ENCODE measurements around the gene REEP5. TPM values are rescaled to one million over a fixed set of nuclear protein-coding genes. Genes with fewer than 3 reads are reported as not detected.
"Not testable (repeated sequence)": the region's sequence is repeated elsewhere in the genome, so short reads cannot be mapped to it uniquely, and the experiment has no call there.

Gene REEP5
- polyA plus RNA-seq, 12 donors: 57.5 to 83.9 (median 73.0) TPM; not detected in 1

DNA sequence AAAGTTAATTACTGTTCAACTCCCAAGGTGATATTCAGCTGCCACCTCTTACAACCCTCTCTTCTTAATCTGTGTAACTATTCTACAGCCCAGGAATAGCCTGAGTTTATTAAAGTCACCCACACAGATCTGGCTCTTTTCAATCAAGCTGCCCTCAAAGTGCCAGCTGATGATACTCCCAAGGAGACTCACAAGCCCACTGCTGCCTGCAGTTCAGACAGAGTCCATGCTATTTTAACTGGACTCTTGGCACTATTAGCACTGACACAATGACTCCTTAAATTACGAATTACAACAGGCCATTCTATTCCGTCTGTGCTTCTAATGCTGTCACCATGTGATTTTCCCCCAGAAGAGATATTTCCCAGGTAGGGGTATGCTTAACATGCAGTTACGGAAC lies 26.3 kb downstream of the REEP5 start:
- DNase-seq: no peak

DNA sequence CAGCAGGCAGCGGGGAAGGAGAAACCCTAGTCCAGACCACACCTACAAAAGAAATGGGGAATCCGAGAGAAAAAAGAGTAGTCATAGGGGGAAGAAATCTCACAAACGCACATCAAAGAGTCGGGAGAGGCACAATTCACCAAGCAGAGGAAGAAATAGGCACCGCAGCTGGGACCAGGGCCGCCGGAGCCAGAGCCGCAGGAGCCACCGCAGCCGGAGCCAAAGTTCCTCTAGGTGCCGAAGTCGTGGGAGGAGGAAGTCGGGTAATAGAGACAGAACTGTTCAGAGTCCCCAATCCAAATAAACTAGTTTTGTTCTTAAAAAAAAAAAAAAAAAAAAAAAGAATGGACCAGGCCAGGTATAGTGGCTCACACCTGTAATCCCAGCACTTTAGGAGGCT lies 29.3 kb downstream of the REEP5 start:
- no peak for DNase-seq

DNA sequence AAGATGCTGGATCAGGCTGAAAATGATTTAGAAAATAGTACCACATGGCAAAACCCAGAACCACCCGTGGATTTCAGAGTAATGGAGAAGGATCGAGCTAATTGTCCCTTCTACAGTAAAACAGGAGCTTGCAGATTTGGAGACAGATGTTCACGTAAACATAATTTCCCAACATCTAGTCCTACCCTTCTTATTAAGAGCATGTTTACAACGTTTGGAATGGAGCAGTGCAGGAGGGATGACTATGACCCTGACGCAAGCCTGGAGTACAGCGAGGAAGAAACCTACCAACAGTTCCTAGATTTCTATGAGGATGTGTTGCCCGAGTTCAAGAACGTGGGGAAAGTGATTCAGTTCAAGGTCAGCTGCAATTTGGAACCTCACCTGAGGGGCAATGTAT lies 30.0 kb downstream of the REEP5 start:
- not testable (repeated sequence) for DNase-seq

DNA sequence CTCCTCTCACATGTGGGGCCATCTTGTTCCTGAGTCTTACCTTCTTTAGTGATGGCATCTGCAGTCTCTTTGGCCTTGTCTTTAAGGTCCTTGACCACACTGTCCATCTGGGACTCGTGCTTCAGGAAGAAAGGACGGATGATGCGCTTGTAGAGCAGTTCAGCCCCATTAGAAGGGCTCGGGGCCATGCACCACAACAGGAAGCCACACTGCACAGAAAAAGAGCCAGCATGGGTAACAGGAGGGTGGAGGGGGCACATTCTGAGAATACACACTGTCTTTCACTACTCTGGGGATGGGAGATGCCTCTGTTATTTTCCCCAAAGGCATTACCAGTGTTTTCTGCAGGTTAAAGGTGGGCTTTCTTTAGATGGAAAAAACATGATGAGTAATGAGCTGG lies 35.1 kb downstream of the REEP5 start:
- DNase-seq: no peak

DNA sequence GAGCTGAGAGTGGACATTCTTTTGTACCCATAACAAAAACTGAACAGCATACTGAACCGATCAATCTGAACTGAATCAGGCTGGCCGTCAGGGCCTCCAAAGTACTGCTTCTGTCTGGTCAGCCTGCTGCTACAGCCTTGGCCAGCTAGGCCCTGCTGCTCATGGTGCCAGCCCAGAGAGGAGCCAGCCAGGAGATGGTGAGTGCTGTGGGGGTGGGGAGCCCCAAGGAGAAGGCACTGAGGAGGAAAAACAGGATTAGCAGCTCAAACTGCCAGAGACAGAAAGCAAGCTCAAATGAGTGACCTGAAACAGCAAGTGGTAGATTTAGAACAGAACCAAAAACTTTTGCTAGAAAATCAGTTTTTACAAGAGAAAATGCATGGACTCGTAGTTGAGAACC lies 37.0 kb downstream of the REEP5 start:
- DNase-seq: no peak

DNA sequence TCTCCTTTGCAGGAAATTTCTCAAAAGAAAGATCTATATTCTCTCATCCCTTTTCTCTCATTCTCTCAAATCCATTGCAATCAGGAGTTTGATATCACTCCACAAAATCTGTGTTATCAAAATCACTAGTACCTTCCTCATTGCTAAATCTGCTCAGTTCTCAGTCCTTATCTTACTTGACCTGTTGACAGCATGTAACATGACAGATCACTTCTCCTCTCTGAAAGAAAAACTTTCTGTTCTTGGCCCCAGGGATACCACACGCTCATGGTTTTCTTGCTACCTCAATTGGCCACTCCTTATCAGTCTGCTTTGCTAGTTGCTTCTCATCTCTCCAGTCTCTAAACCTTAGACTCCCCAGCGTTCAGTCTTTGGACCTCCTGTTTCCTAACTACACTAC lies 38.8 kb downstream of the REEP5 start:
- no peak for DNase-seq

DNA sequence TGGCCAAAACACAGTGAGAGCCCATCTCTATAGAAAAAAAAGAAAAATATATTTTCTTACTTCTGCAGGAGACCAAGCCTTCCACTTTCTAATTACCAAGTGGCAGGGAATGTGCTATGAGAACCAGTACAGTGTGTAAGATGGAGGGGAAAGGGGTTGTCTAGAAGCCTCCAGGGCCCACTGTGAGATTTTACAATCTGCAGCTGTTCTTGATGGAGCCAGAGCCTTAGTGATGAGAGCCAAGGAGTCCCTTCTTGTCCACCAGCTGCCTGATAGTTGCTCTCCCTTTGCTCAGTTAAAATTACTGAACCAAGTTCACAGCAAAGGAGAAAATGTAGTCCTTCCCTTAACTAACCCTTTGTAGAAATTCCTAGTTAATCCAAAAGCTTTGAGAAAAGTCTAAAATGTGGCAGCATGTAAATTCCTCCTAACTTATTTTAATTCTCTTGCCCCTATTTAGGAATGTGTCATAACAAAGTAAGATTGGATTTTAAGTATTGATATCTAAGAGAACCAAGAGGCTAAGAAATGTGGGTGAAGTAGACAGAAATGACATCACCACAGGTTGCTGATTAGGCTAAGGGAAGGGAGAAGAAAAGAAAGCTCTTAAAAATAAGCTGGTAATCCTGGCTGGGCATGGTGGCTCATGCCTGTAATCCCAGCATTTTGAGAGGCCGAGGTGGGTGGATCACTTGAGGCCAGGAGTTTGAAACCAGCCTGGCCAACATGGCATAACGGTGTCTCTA lies 41.6 kb downstream of the REEP5 start:
- DNase-seq: peak; percentile 32

DNA sequence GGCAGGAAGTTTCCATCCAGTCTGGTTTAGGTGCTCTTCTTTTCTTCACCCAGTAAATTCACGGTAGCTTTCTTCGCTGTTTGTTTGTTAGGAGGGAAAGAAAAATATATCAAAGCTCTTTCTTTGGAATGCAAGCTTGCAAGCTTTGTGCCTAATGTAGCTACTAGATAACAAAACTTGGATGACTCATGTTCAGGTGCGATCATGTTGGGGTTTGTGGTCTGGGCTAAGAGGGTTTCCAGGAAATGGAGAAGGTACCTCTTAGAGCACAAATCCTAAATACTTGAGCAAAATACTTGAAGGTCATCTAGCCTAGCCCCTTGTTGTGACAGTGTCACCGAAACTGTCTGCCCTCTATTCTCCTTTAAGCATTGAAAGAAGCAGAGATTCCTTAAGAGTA lies 43.3 kb downstream of the REEP5 start:
- no peak for DNase-seq

DNA sequence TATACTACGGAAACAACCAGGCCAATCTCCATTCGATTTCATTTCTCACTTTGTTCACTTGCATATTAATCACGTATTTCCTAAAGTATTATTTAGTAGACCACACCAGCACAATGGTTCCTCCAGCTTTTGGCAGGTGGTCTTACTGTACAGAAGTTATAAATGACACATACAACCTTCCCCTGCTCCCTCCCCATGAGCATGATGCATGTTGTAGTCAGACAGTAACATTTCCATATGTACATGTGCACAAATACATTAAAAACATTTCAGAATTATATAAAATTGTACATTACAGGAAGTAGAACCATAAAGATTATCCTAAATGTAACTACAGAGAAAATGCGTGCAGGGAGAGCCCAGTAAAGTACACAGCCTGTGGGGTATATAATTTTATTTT lies 43.9 kb downstream of the REEP5 start:
- no peak for DNase-seq

DNA sequence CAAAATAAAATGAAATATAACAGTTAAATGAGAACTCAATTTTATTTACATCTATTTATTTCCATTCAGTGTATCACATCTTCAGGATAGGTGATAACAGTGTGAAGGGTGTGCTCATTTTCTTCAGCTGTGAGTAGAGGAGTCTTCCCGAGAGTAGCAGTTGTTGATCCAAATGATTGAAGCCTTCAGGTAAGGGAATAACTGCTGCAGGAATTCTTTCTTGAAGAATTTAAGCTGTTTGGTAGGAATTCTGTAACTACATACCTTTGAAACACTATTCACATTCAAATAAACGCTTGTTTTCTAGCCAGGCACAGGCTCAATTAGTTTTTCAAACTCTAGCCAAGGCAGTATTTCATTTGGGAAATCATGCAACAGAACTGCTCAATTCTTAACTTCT lies 45.7 kb downstream of the REEP5 start:
- no peak for DNase-seq

DNA sequence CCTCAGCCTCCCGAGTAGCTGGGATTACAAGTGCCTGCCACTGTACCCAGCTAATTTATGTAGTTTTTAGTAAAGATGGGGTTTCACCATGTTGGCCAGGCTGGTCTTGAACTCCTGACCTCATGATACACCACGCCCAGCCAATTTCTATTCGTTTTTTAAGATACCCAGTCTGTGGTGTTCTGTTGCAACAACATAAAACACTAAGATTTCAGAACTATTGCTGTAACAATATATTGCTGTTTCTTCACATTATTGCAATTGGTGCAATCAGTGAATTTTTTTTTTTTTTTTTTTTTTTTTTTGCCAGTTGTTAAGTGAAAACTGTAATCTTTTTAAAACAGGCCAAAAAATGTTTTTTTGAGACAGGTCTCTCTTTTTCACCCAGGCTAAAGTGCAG lies 51.1 kb downstream of the REEP5 start:
- no peak for DNase-seq

DNA sequence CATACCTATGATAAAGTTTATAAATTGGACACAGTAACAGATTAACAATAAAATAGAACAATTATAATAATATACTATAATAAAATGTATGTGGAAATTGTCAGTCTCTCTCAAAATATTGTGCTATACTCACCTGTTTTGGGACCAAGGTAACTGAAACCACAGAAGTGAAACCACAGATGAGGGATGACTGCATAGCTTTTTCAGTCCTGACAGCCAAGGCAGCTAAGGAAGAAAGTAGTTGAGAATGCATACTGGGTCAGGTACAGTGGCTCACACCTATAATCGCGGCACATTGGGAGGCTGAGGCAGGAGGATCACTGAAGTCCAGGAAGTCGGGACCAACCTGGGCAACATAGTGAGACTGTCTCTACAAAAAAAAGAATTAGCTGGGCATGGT lies 52.1 kb downstream of the REEP5 start:
- DNase-seq: no peak

DNA sequence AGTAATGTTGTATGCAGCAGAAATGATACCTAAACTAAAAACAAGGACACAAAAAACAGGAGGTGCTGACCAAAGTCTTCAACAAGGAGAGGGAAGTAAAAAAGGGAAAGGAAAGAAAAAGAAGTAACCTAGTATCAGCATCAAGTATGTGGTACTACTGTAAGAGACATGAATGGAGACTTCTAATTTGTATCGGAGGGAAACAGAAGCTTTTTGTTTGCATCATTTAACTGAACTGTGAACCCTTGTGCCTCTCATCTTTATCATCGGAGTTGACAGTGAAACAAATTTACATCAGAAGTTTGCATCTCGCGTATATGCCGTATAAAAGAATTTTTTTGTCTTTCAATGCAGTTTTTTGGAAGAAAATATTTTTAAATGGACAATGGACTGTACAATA lies 54.6 kb downstream of the REEP5 start:
- DNase-seq: no peak

DNA sequence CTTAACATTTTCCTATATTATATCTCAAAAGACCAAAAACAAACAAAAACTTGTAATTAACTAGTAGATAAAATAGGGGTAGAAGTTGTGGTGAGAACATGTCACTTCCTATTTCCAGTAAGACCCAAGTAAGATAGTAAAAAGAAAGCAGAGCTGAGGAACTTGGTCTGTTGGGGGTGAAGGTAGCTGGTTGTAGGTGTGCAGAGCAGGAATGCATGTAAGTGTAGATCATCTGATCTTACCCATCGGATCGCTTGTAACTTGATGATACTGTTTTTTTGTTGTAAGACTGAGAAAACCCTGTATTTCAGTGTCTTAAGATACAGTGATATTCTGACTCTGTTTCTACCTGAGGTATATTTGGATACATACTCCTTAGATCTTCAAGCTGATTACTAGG lies 55.3 kb downstream of the REEP5 start:
- no peak for DNase-seq

DNA sequence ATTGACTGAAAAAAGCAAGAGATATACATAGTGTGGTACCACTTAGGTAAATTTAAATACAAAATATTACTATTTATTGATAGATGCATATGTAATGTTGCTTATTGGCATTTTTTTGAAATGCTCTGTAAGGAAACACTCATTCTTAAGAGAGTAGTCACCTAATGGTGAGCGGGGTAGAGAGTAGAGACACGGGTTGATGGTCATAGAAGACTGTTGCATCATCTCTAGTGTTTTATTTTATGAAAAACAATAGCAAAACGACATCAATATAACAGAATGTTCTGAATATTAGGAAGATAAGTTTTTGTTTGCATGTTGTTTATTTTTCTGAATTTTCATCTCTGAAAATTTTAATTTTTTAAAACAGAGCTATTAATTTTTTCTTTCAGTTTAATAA lies 56.9 kb downstream of the REEP5 start:
- DNase-seq: no peak

DNA sequence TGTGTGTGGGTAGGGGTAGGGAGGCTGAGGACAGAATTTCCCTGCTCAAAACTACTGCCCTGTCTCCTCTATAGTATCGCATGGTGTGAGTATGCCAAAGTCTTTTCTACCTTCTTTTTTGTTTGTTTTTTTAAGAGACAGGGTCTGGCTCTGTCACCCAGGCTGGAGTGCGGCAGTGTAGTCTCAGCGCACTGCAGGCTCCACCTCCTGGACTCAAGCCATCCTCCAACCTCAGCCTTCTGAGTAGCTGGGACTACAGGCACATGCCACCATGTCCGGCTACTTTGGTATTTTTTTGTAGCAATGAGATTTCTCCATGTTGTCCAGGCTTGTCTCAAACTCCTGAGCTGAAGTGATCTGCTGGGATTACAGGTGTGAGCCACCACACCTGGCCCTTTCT lies 58.5 kb downstream of the REEP5 start:
- no peak for DNase-seq

DNA sequence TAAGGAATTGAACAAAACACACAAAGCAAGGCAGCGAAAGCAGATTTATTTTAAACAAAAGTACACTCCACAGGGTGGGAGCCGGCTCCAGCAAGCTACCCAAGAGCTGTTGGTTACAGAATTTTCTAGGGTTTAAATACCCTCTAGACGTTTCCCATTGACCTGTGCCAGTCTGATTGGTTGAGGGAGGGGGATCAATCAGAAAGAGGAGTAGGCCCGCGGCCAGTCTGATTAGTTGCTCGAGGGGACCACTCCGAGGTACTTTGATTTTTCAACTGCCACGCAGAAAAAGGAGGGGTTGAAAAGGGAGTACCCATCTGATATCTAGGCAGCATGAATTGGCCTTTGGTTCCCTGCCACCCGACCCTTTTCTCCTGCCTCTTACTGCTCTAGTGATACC lies 59.9 kb downstream of the REEP5 start:
- no peak for DNase-seq

DNA sequence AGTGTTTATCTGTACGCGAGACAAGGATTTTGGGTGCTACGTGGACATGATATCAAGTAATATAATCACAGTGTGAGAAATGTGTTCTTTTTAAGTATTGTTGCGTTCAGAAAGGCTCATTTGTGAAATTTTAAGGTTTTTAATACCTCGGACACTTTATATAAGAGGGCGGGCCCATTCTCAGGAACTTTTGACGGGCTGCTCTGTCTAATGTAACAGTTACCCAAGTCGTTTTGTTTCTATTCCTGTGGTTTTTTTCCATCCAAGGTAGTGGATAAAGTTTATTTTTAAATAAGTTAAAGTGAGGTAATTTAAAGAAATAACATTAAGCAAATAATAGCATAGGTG lies 60.4 kb downstream of the REEP5 start:
- DNase-seq: no peak

DNA sequence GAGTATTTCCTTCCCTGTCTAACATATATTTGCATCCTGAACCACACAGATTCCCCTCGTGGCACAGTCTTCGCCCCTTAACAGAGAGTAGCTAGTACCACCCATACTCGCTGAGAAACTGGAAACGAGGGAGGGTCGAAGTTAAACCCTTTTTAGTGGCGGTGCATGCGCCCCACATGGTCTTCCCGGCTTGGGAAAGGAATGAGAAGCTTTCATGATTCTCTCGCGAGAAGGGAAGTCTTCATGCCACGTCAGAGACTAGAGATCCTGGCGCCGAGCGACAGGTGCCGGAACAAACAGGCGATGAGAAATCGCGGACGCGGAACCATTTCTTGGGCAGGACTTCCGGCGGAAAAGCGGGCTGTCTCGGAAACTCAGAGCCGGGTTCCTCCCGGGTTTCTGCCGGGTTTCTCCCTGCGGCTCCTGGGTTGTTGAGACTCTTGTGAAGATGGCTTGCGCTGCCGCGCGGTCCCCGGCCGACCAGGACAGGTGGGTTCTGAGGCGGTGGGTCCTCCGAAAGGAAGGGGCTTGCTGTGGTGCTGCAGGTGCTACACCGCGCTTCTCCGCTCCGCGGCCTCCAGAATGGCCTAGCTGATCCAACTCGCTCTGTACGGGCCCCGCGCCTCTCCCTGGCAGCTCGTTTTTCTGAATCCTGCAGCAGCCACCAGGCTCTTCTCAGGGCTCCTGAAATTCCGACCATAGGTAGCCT lies 60.9 kb downstream of the REEP5 start, which contains the start of gene SRP19:
Gene SRP19, plus strand, starts transcription at position 359 of the 709 bp plus-strand sequence. Its CDS starts 90 bp downstream, at position 449.
- peak; percentile 98 for DNase-seq

DNA sequence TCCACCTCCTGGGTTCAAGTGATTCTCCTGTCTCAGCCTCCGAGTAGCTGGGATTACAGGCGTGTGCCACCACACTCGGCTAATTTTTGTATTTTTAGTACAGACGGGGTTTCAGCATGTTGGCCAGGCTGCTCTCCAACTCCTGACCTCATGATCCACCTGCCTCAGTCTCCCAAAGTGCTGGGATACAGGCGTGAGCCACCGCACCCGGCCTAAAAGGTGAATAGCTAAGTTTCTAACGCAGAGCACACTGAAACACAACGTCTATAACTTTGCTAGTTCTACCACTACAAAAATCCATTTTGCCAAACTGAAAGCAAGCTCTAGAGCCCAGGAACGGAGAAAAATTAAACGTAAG lies 61.5 kb downstream of the REEP5 start:
- DNase-seq: not testable (repeated sequence)

DNA sequence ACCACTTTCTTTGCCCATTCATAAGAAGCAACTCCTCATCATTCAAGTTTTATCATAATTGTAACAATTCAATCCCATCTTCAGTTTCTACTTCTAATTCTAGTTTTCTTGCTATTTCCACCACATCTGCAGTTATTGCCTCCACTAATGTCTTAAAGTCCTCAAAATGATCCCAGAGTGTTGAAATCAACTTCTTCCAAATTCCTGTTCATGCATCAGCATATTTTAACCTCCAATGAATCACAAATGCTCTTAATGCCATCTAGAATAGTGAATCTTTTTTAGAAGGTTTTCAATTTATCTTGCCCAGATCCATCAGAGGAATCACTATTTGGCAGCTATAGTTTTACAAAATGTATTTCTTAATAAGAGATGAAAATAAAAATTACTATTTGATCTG lies 64.2 kb downstream of the REEP5 start:
- no peak for DNase-seq

DNA sequence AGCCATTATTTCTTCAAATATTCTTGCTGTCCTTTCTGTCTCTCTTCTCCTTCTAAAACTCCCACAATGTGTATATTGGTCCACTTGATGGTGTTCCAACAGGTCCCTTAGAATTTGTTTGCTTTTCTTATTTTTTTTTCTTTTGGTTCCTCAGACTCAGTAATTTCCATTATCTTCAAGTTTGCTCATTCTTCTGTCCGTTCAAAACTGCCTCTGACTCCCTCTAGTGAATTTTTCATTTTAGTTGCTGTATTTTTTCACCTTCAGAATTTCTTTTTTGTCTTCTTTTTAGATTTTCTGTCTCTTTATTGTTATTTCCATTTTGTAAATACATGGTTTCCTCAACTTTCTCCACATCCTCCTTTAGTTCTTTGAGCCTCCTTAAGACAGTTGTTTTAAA lies 67.4 kb downstream of the REEP5 start:
- no peak for DNase-seq

DNA sequence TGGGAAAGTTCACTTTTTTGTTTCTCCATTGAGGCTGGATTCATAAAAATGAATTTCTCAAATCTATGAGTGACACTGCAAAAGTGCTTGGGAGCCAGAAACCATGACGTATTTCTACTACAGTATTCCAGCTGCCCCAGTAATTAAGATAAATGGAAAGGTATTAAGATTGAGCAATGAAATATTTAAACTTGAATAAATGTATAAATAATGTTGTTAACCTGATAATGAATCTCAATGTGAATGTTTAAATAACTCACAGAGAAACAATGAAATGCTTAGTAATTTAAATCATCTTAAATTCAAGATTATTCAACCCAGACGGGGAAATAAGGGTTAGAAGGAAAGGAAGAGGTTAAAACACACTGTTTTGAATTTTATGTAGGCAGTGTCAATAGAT lies 72.1 kb downstream of the REEP5 start:
- no peak for DNase-seq

Measured in muscle of arm (tissue), 12 donors.